GM19043 (cell line): ENCODE measurements around the gene MORN1.
"Not testable (repeated sequence)": the region's sequence is repeated elsewhere in the genome, so short reads cannot be mapped to it uniquely, and the experiment has no call there.

Source experiments
- ATAC-seq: cut with Tn5 transposase; IDR thresholded peaks from one replicate; pipeline ENCODE4 v1.9.1; 2021; ENCODE audit warnings: low read depth; ENCODE audit not compliant: unreplicated experiment

The MORN1 gene

GRCh38 chr1:2391041-2391930 lies at the start of gene MORN1, which contains the start of gene RER1:
Gene MORN1 (minus strand): TSS chr1:2391554. CDS start chr1:2391533, 21 bp downstream.
Gene RER1 (plus strand): TSS chr1:2391841. CDS start chr1:2395791, 3,950 bp downstream.
- peak; percentile 95 for ATAC-seq

DNA sequence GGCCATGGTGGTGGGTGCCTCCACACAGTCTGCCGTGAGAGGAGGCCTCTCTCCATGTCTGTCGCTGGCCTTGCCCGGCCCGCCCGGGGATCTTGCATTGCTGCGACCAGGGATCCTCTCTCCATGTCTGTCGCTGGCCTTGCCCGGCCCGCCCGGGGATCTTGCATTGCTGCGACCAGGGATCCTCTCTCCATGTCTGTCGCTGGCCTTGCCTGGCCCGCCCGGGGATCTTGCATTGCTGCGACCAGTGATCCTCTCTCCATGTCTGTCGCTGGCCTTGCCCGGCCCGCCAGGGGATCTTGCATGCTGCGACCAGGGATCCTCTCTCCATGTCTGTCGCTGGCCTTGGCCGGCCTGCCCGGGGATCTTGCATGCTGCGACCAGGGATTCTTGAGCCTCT lies 49.0 kb upstream of the MORN1 start:
- not testable (repeated sequence) for ATAC-seq

DNA sequence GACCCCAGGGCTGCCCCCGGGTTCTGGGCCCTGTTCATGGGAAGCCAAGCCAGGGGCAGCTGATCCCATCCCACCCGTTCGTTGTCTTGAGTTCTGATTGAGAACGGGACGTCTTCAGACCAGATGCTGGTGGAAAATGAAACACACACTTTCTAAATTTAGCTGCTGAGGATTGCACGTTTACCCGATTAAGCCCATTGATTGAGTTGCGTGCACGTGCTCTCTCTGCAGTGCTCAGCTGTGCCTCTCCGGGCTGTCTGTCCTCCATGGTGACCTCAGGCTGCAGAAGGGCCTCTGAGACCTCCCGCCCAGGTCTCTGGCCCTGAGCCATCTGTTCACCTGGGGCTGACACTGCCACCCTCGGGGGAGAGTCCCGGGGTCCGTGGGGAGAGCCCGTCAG lies 48.0 kb upstream of the MORN1 start:
- ATAC-seq = no peak

- ATAC-seq = no peak
Measured at GRCh38 chr1:2438641-2439040, 47.3 kb upstream of the MORN1 start.

DNA sequence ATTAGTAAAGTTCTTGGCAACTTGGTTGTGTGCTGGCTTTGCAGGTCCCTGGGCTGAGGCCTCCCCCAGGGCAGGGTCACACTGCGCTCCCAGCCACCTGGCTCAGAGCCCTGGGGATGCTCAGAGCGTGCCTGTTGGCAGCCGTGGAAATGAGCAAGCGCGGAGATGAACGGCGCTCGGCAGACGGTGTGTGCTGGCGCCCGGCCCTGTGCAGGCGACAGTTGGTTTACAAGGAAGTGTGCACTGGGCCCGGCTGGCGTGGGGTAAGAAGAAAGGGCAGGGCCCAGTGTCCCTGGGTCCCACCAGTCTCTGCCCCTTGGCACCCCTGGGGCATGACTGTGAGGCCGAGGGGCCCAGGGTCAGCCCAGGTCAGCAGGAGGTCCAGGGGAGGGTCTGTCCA lies 46.7 kb upstream of the MORN1 start:
- no peak for ATAC-seq

DNA sequence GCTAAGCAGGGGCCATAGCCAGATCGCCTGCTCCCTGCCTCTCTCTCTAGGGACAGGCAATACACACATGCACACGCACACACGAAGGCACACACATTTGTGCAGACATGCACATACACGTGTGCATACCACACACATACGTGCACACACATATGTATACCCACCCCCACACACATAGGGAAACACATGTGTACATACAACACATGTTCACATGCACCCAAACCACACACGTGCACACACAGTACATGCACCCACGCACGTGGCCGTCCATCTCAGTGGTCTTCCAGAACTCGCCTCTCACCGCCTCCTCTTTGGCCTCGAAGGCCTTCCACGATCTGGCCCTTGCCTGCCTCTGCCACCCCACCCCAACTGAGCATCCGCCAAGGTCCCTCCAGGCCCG lies 46.3 kb upstream of the MORN1 start:
- no peak for ATAC-seq

DNA sequence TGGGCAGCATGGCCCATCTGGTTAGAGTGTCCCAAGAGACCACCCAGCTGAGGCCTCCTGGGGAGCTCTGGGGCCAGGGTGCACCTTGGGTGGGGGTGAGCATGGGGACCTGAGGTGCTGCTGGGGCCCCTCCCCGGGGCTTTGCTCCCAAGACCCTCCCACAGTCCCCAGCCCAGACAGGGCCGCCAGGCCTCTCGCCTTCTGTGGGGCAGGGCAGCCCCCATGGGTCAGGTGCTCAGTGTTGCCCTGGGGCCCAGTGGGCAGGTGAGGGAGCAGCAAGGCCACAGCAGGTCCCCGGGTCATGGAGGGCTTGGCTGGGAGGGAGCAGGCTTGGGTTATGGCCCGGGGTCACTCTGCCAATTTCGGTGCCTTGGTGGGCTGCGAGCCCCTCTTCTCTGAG lies 45.5 kb upstream of the MORN1 start:
- ATAC-seq = no peak

DNA sequence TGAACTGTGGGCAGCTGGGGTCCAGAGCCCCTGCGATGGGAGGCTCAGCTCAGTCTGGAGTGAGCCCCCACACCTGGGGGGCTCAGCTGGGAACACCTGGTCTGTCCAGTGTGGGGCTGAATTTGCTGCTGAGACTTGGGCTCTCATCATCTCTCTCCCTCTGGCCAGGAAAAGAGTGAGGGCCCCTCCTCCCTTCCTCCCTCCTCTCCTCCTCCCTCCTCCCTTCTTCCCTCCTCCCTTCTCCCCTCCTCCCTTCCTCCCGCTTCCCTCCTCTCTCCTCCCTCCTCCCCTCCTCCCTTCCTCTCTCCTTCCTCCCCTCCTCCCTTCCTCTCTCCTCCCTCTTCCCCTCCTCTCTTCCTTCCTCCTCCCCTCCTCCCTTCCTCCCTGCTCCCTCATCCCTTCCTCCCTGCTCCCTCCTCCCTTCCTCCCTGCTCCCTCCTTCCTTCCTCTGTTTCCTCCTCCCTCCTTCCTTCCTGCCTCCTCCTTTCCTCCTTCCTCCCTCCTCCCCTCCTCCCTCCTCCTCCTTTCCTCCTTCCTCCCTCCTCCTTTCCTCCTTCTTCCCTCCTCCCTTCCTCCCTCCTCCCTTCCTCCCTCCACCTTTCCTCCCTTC lies 44.5 kb upstream of the MORN1 start:
- no peak for ATAC-seq

- ATAC-seq = no peak
Measured at GRCh38 chr1:2435091-2435490, 43.7 kb upstream of the MORN1 start.

GRCh38 chr1:2433936-2434655 lies 42.7 kb upstream of the MORN1 start:
- ATAC-seq = no peak

DNA sequence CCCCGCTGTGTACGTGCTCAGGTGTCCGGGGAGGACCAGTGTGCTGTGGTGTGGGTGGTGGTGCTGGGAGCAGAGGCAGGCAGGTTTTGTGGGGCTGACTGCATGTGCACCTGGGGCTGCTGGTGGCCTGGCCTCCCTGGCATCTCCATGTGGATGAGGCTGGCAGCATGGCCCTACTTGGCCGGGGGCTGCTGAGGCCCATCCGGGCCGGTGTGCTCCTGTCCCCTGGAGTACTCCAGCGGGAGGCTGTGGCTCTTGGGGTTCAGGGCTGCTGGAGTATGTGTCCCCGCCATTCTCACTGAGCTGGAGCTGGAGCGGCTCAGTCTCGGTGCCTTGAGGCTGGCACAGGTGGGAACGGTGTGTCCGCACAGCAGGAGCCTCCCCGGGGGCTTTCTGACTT lies 41.8 kb upstream of the MORN1 start:
- no peak for ATAC-seq

- ATAC-seq = no peak
Measured at GRCh38 chr1:2432441-2432844, 41.1 kb upstream of the MORN1 start.

GRCh38 chr1:2431518-2431917 lies 40.2 kb upstream of the MORN1 start:
- ATAC-seq = no peak

GRCh38 chr1:2431103-2431502 lies 39.7 kb upstream of the MORN1 start:
- ATAC-seq = no peak

- no peak for ATAC-seq
Measured at GRCh38 chr1:2430592-2430973, 39.2 kb upstream of the MORN1 start.

DNA sequence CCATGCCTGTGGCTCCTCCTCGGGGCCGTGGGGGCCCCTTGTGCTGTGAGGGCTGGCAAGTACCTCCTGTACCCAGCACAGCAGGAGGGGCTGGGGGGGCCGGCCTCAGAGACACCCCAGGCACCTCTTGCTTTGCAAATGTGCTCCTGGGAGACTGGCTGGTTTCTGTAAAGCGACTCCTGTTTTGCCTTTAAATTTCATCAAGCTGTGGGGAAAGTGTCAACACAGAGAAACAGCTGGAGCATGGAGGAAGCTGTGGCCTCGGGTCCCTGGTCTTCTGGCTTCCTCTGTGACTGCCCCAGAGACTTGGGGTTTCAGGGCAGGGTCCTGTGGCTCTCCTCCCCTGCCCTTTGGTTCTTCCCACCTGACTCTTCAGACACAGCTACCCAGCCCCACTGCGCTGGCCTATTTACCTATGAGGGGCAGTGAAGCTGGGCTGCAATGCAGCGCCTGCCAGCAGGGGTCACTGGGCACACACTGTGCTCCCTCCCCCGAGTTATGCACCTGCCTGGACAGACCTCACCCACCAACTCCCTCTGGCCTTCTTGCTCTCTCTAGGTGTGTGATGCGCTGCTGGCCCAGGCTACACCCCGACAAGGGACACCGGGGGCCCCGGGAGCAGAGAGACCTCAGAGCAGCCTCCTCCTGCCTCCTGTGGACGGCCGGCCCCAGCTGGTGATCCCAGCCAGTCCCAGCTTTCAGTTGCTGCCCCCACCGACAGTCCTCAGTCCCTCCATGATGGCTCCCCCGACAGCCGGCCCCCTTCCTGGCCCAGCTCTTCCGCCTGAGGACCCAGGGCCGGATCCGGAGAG lies 38.6 kb upstream of the MORN1 start:
- no peak for ATAC-seq

- ATAC-seq = no peak
Measured at GRCh38 chr1:2428490-2428889, 37.1 kb upstream of the MORN1 start.

DNA sequence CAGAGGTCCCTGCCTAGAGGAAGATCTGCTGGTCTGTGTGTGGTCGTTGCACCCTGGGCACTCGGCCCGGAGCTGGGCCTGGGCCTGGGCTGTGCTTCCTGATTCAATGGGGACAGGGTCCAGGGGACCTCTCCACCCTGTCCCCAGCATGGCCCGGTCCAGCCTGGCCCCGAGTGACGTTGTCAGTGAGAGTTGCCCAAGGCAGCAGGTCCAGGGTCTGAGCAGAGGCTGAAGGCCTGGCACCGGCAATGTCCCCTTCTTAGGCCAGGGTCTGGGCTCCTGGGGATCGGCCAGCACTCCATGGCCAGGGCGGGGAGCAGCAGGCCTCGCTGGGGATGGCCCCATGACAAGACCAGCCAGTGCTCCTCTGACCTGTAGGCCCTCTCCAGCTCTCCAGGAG lies 36.6 kb upstream of the MORN1 start:
- no peak for ATAC-seq

DNA sequence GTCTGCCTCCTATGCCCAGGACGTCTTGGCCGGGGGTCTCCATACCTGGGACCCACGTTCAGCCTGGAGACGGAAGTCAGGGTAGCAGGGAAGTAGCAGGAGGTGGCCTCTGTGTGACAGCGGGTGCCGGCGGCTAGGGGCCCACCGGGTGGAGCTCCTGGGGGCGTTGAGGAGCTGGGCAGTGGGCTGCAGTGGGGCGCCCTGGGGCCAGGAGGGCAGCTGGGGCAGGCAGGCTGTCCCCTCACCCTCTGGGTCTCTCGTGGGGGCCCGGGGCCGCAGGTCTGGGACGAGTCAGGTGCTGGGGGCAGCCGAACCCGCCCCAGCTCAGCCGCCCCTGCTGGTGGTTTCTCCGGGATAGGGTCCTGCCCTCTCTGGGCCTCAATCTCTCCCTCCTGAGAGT lies 35.7 kb upstream of the MORN1 start:
- no peak for ATAC-seq

DNA sequence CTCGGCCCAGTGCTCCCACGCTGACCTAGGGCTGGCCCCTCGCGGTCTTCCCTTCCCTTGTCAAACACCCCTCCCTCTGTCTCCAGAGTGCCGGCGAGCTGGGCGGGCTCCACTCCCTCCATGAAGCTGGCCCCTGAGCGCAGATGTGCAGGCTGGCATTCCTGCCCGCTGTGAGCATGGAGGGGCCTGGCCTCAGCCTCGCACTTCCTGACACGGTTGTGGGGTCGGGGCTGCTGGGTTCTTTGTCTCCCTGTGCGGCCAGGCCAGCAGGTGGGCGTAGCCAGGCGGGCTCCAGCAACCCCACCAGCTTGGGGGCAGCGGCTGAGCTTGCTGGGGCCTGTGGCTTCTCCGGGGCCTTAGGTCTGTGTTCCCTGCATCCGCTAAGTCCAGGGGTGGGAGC lies 35.2 kb upstream of the MORN1 start:
- ATAC-seq = no peak

DNA sequence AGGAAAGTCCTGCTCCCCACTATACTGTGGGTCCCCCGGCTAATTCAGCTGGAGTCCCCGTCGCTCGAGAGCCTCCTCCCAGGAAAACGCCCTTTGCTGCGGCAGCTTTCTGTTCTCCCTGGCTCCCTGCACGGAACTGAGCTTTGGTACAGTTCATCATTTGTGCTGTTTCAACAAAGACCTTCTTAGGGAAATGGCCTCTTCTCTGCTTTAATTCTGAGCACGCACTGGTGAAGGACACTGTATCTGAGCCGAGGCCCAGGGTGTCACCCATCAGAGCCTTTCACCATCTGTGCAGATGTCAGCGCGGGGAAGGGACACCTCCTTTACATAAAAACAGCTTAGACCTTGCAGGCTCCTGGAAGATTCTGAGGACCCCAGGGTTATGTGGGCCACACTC lies 34.5 kb upstream of the MORN1 start:
- ATAC-seq = no peak
